ENCODE results near the gene DSCAML1.

- TF ChIP-seq POLR2A (IDR thresholded peaks at IDR 0.05) = no peak
- TF ChIP-seq CTCF (IDR thresholded peaks at IDR 0.05) = no peak
Observed at GRCh38 chr11:117706322-117706814, 90.6 kb downstream of the DSCAML1 start.
